H1 (cell line): ENCODE results near the gene FAU. TPM values are rescaled to one million over a fixed set of nuclear protein-coding genes. Genes with fewer than 3 reads are reported as not detected.

Experiments used
- CTCF ChIA-PET: fragments of 300-600 bp; sonication (Branson Sonifier 250); formaldehyde crosslinking; loops from one replicate; lab custom pipeline; 2021; ENCODE audit not compliant: partially characterized antibody; lab: Charles Lee
- POLR2A ChIA-PET: fragments of 300-600 bp; sonication (Branson Sonifier 250); formaldehyde crosslinking; loops from one replicate; lab custom pipeline; 2021; ENCODE audit warnings: inconsistent platforms; ENCODE audit not compliant: partially characterized antibody; lab: Charles Lee
- DNase-seq, 2 experiments: peaks; one replicate each; pipeline versions ENCODE4 v3.0.0 to v3.0.0-alpha.2; 2010 to 2022; ENCODE audit warnings: low spot score in 2 of 2, low read depth in 1 of 2, mixed read lengths in 1 of 2
- FAIRE-seq: peaks from 2 replicates; lab custom pipeline; 2011; peaks lifted over from hg19 to GRCh38; lab: Jason Lieb, UNC
- H2AFZ ChIP-seq: 2 replicates; pipeline ENCODE4 v1.8.1; 2012; ENCODE audit warnings: low read length, inconsistent platforms
- H2AK5ac ChIP-seq: 2 replicates; pipeline ENCODE4 v1.6.1; 2013; ENCODE audit warnings: low read depth, low read length
- H2BK120ac ChIP-seq: replicated peaks from 2 replicates; pipeline ENCODE3; 2013; ENCODE audit warnings: low read depth, low read length, inconsistent platforms
- H2BK12ac ChIP-seq: 2 replicates; pipeline ENCODE4 v1.6.1; 2013; ENCODE audit warnings: low read depth, low read length
- H2BK15ac ChIP-seq: 2 replicates; pipeline ENCODE4 v1.6.1; 2013; ENCODE audit warnings: low read length
- H2BK20ac ChIP-seq: 2 replicates; pipeline ENCODE4 v1.6.1; 2013; ENCODE audit warnings: low read length
- H2BK5ac ChIP-seq: 2 replicates; pipeline ENCODE4 v1.6.1; 2013; ENCODE audit warnings: low read depth, low read length
- H3K14ac ChIP-seq: 2 replicates; pipeline ENCODE4 v1.6.1; 2013; ENCODE audit warnings: inconsistent platforms; ENCODE audit not compliant: insufficient read length
- H3K18ac ChIP-seq: 2 replicates; pipeline ENCODE4 v1.6.1; 2013; ENCODE audit warnings: low read length; ENCODE audit errors: extremely low read depth
- H3K23ac ChIP-seq: 2 replicates; pipeline ENCODE4 v1.6.1; 2013; ENCODE audit warnings: inconsistent platforms; ENCODE audit not compliant: insufficient read length
- H3K23me2 ChIP-seq: 2 replicates; pipeline ENCODE4 v1.6.1; 2013; ENCODE audit warnings: low read depth, low read length
- H3K27ac ChIP-seq: 2 replicates; pipeline ENCODE4 v1.6.1; 2011; ENCODE audit warnings: low read depth, low read length, inconsistent platforms
- H3K27me3 ChIP-seq, 4 experiments: replicated peaks in 1 of 4; 1 replicate in 1 of 4; 2 replicates in 3 of 4; pipeline versions ENCODE4 v1.6.1 to v1.8.1; 2011 to 2013; ENCODE audit warnings: low read length in 3 of 4, mild to moderate bottlenecking in 3 of 4, inconsistent platforms in 2 of 4, mixed read lengths in 2 of 4, moderate library complexity in 1 of 4; ENCODE audit not compliant: control insufficient read depth in 3 of 4, insufficient read depth in 3 of 4; ENCODE audit errors: extremely low read depth in 1 of 4
- H3K36me3 ChIP-seq, 4 experiments: 2 replicates each; pipeline versions ENCODE4 v1.6.1 to v1.8.1; 2011 to 2013; ENCODE audit warnings: mild to moderate bottlenecking in 4 of 4, low read length in 3 of 4, moderate library complexity in 2 of 4, control low read depth in 1 of 4, inconsistent platforms in 1 of 4; ENCODE audit not compliant: insufficient read depth in 4 of 4, control insufficient read depth in 2 of 4
- H3K4ac ChIP-seq: replicated peaks from 2 replicates; pipeline ENCODE3; 2013; ENCODE audit warnings: low read length, low read depth, mixed read lengths, inconsistent platforms; ENCODE audit not compliant: insufficient read length
- H3K4me1 ChIP-seq, 4 experiments: replicated peaks in 1 of 4; 1 replicate in 1 of 4; 2 replicates in 3 of 4; pipeline versions ENCODE4 v1.6.1 to v1.8.1; 2011 to 2013; ENCODE audit warnings: low read length in 3 of 4, inconsistent platforms in 2 of 4, mixed read lengths in 1 of 4; ENCODE audit not compliant: insufficient read depth in 4 of 4, control insufficient read depth in 3 of 4
- H3K4me2 ChIP-seq, 2 experiments: 2 replicates each; pipeline versions ENCODE4 v1.6.1 to v1.8.1; 2011 to 2013; ENCODE audit warnings: low read depth in 2 of 2, low read length in 2 of 2, control low read depth in 1 of 2, inconsistent platforms in 1 of 2, mild to moderate bottlenecking in 1 of 2; ENCODE audit not compliant: insufficient read depth in 1 of 2
- H3K4me3 ChIP-seq, 4 experiments: fragments of 200-600, 300-600 bp in 1 of 4; sonication (generic), shearing (Covaris generic), sonication (Bioruptor Twin) in 1 of 4; 2 replicates each; pipeline versions ENCODE4 v1.5.1 to v1.8.1; 2011 to 2016; ENCODE audit warnings: low read length in 4 of 4, low read depth in 3 of 4, control low read depth in 2 of 4, inconsistent platforms in 2 of 4, mild to moderate bottlenecking in 2 of 4, mixed read lengths in 1 of 4, moderate library complexity in 1 of 4; ENCODE audit not compliant: insufficient read depth in 2 of 4; ENCODE audit errors: extremely low read depth in 1 of 4
- H3K56ac ChIP-seq: replicated peaks from 2 replicates; pipeline ENCODE3; 2013; ENCODE audit warnings: low read depth, mild to moderate bottlenecking, mixed read lengths, low read length, inconsistent platforms; ENCODE audit not compliant: insufficient read length
- H3K79me1 ChIP-seq: 2 replicates; pipeline ENCODE4 v1.6.1; 2013; ENCODE audit warnings: low read depth, low read length, control low read depth
- H3K79me2 ChIP-seq, 2 experiments: 2 replicates each; pipeline versions ENCODE4 v1.6.1 to v1.8.1; 2012 to 2013; ENCODE audit warnings: low read length in 2 of 2, mild to moderate bottlenecking in 2 of 2, inconsistent platforms in 1 of 2; ENCODE audit not compliant: insufficient read depth in 2 of 2, control insufficient read depth in 1 of 2
- H3K9ac ChIP-seq, 4 experiments: replicated peaks in 1 of 4; 1 replicate in 1 of 4; 2 replicates in 3 of 4; pipeline versions ENCODE4 v1.6.1 to v1.8.1; 2011 to 2013; ENCODE audit warnings: low read depth in 3 of 4, low read length in 3 of 4, control low read depth in 2 of 4, mild to moderate bottlenecking in 2 of 4, moderate library complexity in 2 of 4, inconsistent platforms in 1 of 4; ENCODE audit errors: extremely low read depth in 1 of 4
- H3K9me3 ChIP-seq, 2 experiments: 2 replicates each; pipeline versions ENCODE4 v1.6.1 to v1.8.1; 2012 to 2013; ENCODE audit warnings: mild to moderate bottlenecking in 2 of 2, moderate library complexity in 2 of 2, control low read depth in 1 of 2, inconsistent platforms in 1 of 2, low read depth in 1 of 2, low read length in 1 of 2, mixed read lengths in 1 of 2; ENCODE audit not compliant: insufficient read depth in 2 of 2
- H4K20me1 ChIP-seq, 2 experiments: replicated peaks in 1 of 2; 2 replicates each; pipeline versions ENCODE3 to v1.8.1; 2011 to 2013; ENCODE audit warnings: inconsistent platforms in 2 of 2, low read length in 2 of 2, mild to moderate bottlenecking in 1 of 2; ENCODE audit not compliant: insufficient read depth in 2 of 2, control insufficient read depth in 1 of 2
- H4K5ac ChIP-seq: 2 replicates; pipeline ENCODE4 v1.6.1; 2013; ENCODE audit warnings: low read length, low read depth, mixed read lengths, inconsistent platforms; ENCODE audit not compliant: insufficient read length
- H4K8ac ChIP-seq: 2 replicates; pipeline ENCODE4 v1.8.0; 2013; ENCODE audit warnings: mild to moderate bottlenecking, moderate library complexity, low read length, inconsistent platforms; ENCODE audit not compliant: insufficient read depth; ENCODE audit errors: extremely low read depth
- H4K91ac ChIP-seq: replicated peaks from 2 replicates; pipeline ENCODE3; 2013; ENCODE audit warnings: low read length, mixed read lengths, inconsistent platforms; ENCODE audit not compliant: insufficient read length
- ASH2L ChIP-seq: fragments of 200-600, 300-600 bp; sonication (generic); IDR thresholded peaks from one replicate; pipeline ENCODE4 v1.7.1; 2017; ENCODE audit warnings: low read length
- EGR1 ChIP-seq: IDR thresholded peaks from 2 replicates; pipeline ENCODE4 v1.6.1; 2011; ENCODE audit warnings: low read depth, low read length, borderline replicate concordance
- EP300 ChIP-seq, 2 experiments: IDR thresholded peaks; 1 replicate in 1 of 2; 2 replicates in 1 of 2; pipeline ENCODE4 v1.6.1; 2011 to 2012; ENCODE audit warnings: low read depth in 2 of 2, low read length in 2 of 2, mild to moderate bottlenecking in 2 of 2, borderline replicate concordance in 1 of 2, inconsistent platforms in 1 of 2, moderate library complexity in 1 of 2
- HDAC2 ChIP-seq, 2 experiments: fragments of 300-600 bp in 1 of 2; sonication (generic) in 1 of 2; IDR thresholded peaks; 2 replicates each; pipeline ENCODE4 v1.6.1; 2011 to 2012; ENCODE audit warnings: low read depth in 2 of 2, low read length in 2 of 2, mild to moderate bottlenecking in 2 of 2, moderate library complexity in 2 of 2, borderline replicate concordance in 1 of 2, inconsistent platforms in 1 of 2
- POLR2A ChIP-seq, 2 experiments: IDR thresholded peaks; 1 replicate in 1 of 2; 2 replicates in 1 of 2; pipeline ENCODE4 v1.6.1; 2011; ENCODE audit warnings: low read depth in 2 of 2, low read length in 2 of 2, mild to moderate bottlenecking in 2 of 2; ENCODE audit errors: control extremely low read depth in 1 of 2
- POLR2AphosphoS5 ChIP-seq: IDR thresholded peaks from 2 replicates; pipeline ENCODE4 v1.6.1; 2011; ENCODE audit warnings: low read depth, low read length
- RBBP5 ChIP-seq: IDR thresholded peaks from 2 replicates; pipeline ENCODE4 v1.7.1; 2012; ENCODE audit warnings: low read depth, mild to moderate bottlenecking, inconsistent platforms, low read length, moderate library complexity, borderline replicate concordance
- SRF ChIP-seq: IDR thresholded peaks from 2 replicates; pipeline ENCODE4 v1.6.1; 2011; ENCODE audit warnings: mild to moderate bottlenecking, low read depth, low read length, moderate library complexity
- TAF1 ChIP-seq: IDR thresholded peaks from 2 replicates; pipeline ENCODE4 v1.6.1; 2011; ENCODE audit warnings: mild to moderate bottlenecking, low read depth, low read length
- TCF12 ChIP-seq: IDR thresholded peaks from 2 replicates; pipeline ENCODE4 v1.6.1; 2011; ENCODE audit warnings: low read depth, mild to moderate bottlenecking, low read length
- ZNF274 ChIP-seq: IDR thresholded peaks from 2 replicates; pipeline ENCODE4 v1.7.0; 2012; ENCODE audit warnings: low read length, borderline replicate concordance; ENCODE audit errors: extremely low read depth
- WGBS, 2 experiments: shearing (Covaris generic) in 1 of 2; methylation state at CpG; one replicate each; pipeline versions ENCODE4 v1.1.6 to v1.1.7; 2013 to 2015; ENCODE audit warnings: low lambda C conversion rate in 2 of 2, mixed read lengths in 2 of 2, inconsistent platforms in 1 of 2, low coverage in 1 of 2, missing lambda C conversion rate in 1 of 2; ENCODE audit not compliant: insufficient replicate concordance in 2 of 2, insufficient coverage in 1 of 2, insufficient read length in 1 of 2; ENCODE audit errors: extremely low coverage in 1 of 2, missing lambda C conversion rate in 1 of 2; 5-methylcytosine and 5-hydroxymethylcytosine counted together
- polyA plus RNA-seq, 7 experiments: library from polyadenylated mRNA; depleted of rRNA in 3 of 7; stranded (reverse) in 5 of 7; unstranded in 2 of 7; fragments of >200 nt in 5 of 7; fragments of 200-250 nt in 2 of 7; gene quantifications; 1 replicate in 5 of 7; 2 replicates in 1 of 7; 4 replicates in 1 of 7; pipeline versions ENCODE4 v1.2.1 to v1.2.3, GENCODE V29; 2011 to 2013; ENCODE audit warnings: missing spikeins in 2 of 7, mixed read lengths in 2 of 7
- total RNA-seq: library from RNA; stranded (reverse); fragmentation: NEBNext Ultra II Directional; extraction: Animal tissue kit (Norgen Biotek cat#: 25700); gene quantifications from 2 replicates; pipeline ENCODE4 v1.2.1, GENCODE V29; 2021

FAU gene
- total and polyA plus RNA-seq, 2 of the 8 experiments (the other 6 are each of a cell fraction or from before 2014, with no cell fraction given) = 826 to 896 TPM

DNA sequence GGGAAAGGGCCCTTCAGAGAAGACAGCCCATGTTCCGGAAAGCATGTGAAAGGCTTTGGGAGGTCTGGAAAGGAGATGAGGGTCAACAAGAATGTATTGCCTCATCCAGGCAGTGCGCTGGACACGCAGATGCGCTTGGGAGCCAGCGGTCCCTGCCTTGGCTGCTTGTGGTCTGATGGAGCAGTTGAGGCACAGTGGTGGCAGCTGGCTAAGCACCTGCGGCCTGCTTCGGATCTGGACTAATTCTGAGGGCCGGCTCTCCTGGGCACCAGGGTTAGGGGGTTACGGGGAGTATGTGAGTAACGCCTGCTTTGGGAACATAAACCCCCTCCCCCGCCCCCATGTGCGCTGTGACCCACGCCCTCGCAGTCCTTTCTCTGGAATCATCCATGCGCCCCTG is 14.9 kb downstream of the FAU start:
- FAIRE-seq = no peak
- Histone ChIP-seq H3K56ac (no peak overlapping the region), H4K5ac (no peak overlapping the region), H3K4ac (no peak overlapping the region), H2BK5ac (no peak overlapping the region), H2BK12ac (no peak overlapping the region), H3K23me2 (peaks cover 3% of the 10 kb centered on the region; the same call in 1 of the 2 replicates), H3K79me2 (no peaks in the 10 kb centered on the region; a peak in 1 of 4 replicates), H4K91ac (no peak overlapping the region), H3K18ac (no peak overlapping the region), H2BK120ac (no peak overlapping the region), H2BK15ac (no peak overlapping the region), H2BK20ac (no peak overlapping the region), H3K36me3 (peaks cover 0 to 13% (median 0%) of the 10 kb centered on the region in 4 experiments; a peak in 2 of 8 replicates), H3K27me3 (no peaks in the 10 kb centered on the region), H4K20me1 (peaks cover 0 to 23% of the 10 kb centered on the region in 2 experiments), H2AK5ac (no peak overlapping the region), H3K79me1 (0 out of 2 replicates have a peak, but pooled peaks cover 3% of the 10 kb centered on the region), H3K23ac (no peak overlapping the region), H3K4me3 (no peak overlapping the region), H3K4me1 (peaks cover 0 to 10% (median 7%) of the 10 kb centered on the region in 4 experiments; a peak in 6 of 7 replicates), H2AFZ (no peak overlapping the region), H3K9ac (no peak overlapping the region), H4K8ac (no peak overlapping the region), H3K27ac (no peak overlapping the region), H3K14ac (no peak overlapping the region), H3K9me3 (no peaks in the 10 kb centered on the region), H3K4me2 (no peak overlapping the region)
- DNase-seq = peak in 1 of 2 experiments; percentile 39
- CTCF ChIA-PET = interaction anchor here (0.7 to 7.9 kb wide), 5 partner anchors 9 to 93 kb away, joined by 3 to 85 read pairs (median 12); partner anchors contain the start of genes ARL2 and ZNHIT2
- 97% methylated on average over 15 of the region's 15 CpGs; no CpG with 5 or more reads in 1 of the 2 experiments for WGBS, 2 experiments
- POLR2A ChIA-PET = interaction anchor here (1.2 to 17.4 kb wide), 4 partner anchors 9 to 24 kb away, joined by 5 to 305 read pairs (median 12); partner anchors contain the start of gene SYVN1
- TF ChIP-seq ZNF274 (no peak), ASH2L (no peak), EGR1 (no peak), TCF12 (no peak), POLR2AphosphoS5 (no peak; the same call in 1 of the 2 replicates), HDAC2 (IDR thresholded peaks at IDR 0.05; ENCODE audit: borderline replicate concordance in 1 of 2, low read depth in 2 of 2, low read length in 2 of 2) (no peak), EP300 (IDR thresholded peaks at IDR 0.05; ENCODE audit: borderline replicate concordance in 1 of 2, low read depth in 2 of 2, low read length in 2 of 2) (no peak), SRF (no peak), RBBP5 (no peak), POLR2A (IDR thresholded peaks at IDR 0.05; ENCODE audit: control extremely low read depth in 1 of 2, low read depth in 2 of 2, low read length in 2 of 2) (no peak), TAF1 (no peak)
